Mesendoderm (in vitro differentiated cells): ENCODE measurements around the gene FAM124B.
A peak's percentile ranks its signal among the peaks of the same experiment; 100 is the strongest.

Source experiments
- DNase-seq: peaks from one replicate; pipeline ENCODE4 v3.0.0; 2013
- H2AK5ac ChIP-seq: 2 replicates; pipeline ENCODE4 v1.6.1; 2013; ENCODE audit warnings: low read length, inconsistent platforms
- H2BK120ac ChIP-seq: 2 replicates; pipeline ENCODE4 v1.6.1; 2013; ENCODE audit warnings: low read depth, mild to moderate bottlenecking, low read length, moderate library complexity, mixed read lengths
- H2BK15ac ChIP-seq: replicated peaks from 2 replicates; pipeline ENCODE4 v1.6.1; 2013; ENCODE audit warnings: low read depth, mild to moderate bottlenecking, moderate library complexity
- H2BK5ac ChIP-seq: 2 replicates; pipeline ENCODE4 v1.6.1; 2013; ENCODE audit warnings: low read length, inconsistent platforms
- H3K18ac ChIP-seq: 2 replicates; pipeline ENCODE4 v1.6.1; 2013; ENCODE audit warnings: mild to moderate bottlenecking, low read length, mixed read lengths
- H3K23ac ChIP-seq: one replicate; pipeline ENCODE4 v1.6.1; 2013; ENCODE audit warnings: low read length
- H3K27ac ChIP-seq: 2 replicates; pipeline ENCODE4 v1.5.1; 2013; ENCODE audit warnings: low read depth, mild to moderate bottlenecking, inconsistent platforms, low read length, moderate library complexity
- H3K27me3 ChIP-seq: 2 replicates; pipeline ENCODE4 v1.6.1; 2013; ENCODE audit warnings: low read length, control low read depth, mild to moderate bottlenecking, inconsistent platforms; ENCODE audit not compliant: insufficient read depth, poor library complexity
- H3K36me3 ChIP-seq: 2 replicates; pipeline ENCODE4 v1.6.1; 2013; ENCODE audit warnings: low read length, inconsistent platforms; ENCODE audit not compliant: control insufficient read depth, insufficient read depth
- H3K4ac ChIP-seq: one replicate; pipeline ENCODE4 v1.6.1; 2013; ENCODE audit warnings: low read depth, mild to moderate bottlenecking, low read length, moderate library complexity
- H3K4me1 ChIP-seq: 2 replicates; pipeline ENCODE4 v1.6.1; 2013; ENCODE audit warnings: low read depth, low read length, inconsistent platforms; ENCODE audit not compliant: control insufficient read depth
- H3K4me2 ChIP-seq: 2 replicates; pipeline ENCODE4 v1.6.1; 2013; ENCODE audit warnings: low read length
- H3K4me3 ChIP-seq: 2 replicates; pipeline ENCODE4 v1.5.1; 2013; ENCODE audit warnings: mild to moderate bottlenecking, low read length
- H3K56ac ChIP-seq: one replicate; pipeline ENCODE4 v1.6.1; 2013; ENCODE audit warnings: low read length
- H3K79me1 ChIP-seq: 2 replicates; pipeline ENCODE4 v1.6.1; 2013; ENCODE audit warnings: low read length, inconsistent platforms
- H3K79me2 ChIP-seq: 2 replicates; pipeline ENCODE4 v1.6.1; 2013; ENCODE audit warnings: mild to moderate bottlenecking, low read length; ENCODE audit not compliant: control insufficient read depth, insufficient read depth
- H3K9ac ChIP-seq: 2 replicates; pipeline ENCODE4 v1.6.1; 2013; ENCODE audit warnings: low read length, inconsistent platforms
- H4K5ac ChIP-seq: one replicate; pipeline ENCODE4 v1.6.1; 2013; ENCODE audit warnings: low read length
- H4K8ac ChIP-seq: one replicate; pipeline ENCODE4 v1.6.1; 2013; ENCODE audit warnings: low read depth, mild to moderate bottlenecking, control low read depth, low read length, moderate library complexity
- WGBS: extraction: QIAGEN DNeasy Blood & Tissue Kit; methylation state at CpG from one replicate; pipeline ENCODE4 v1.1.7; 2013; ENCODE audit warnings: low lambda C conversion rate, missing lambda C conversion rate; ENCODE audit not compliant: insufficient coverage; ENCODE audit errors: extremely low coverage; 5-methylcytosine and 5-hydroxymethylcytosine counted together

The FAM124B gene

GRCh38 chr2:224377751-224378700 lies 23.9 kb downstream of the FAM124B start:
- no peak overlapping the region for H3K23ac ChIP-seq
- H3K4me2 ChIP-seq: no peak overlapping the region
- H2AK5ac ChIP-seq: no peak overlapping the region
- no peak overlapping the region for H3K9ac ChIP-seq
- no peak overlapping the region for H4K8ac ChIP-seq
- WGBS: no CpG with 5 or more reads among the region's 6 CpGs
- H3K27ac ChIP-seq: no peak overlapping the region
- no peak overlapping the region for H3K4me3 ChIP-seq
- H2BK120ac ChIP-seq: no peak overlapping the region
- H3K18ac ChIP-seq: no peak overlapping the region
- H3K36me3 ChIP-seq: no peaks in the 10 kb centered on the region
- no peak overlapping the region for H2BK15ac ChIP-seq
- no peak overlapping the region for H4K5ac ChIP-seq
- no peaks in the 10 kb centered on the region for H3K27me3 ChIP-seq
- no peak overlapping the region for H3K4ac ChIP-seq
- no peaks in the 10 kb centered on the region for H3K79me1 ChIP-seq
- no peak for DNase-seq
- H2BK5ac ChIP-seq: no peak overlapping the region
- no peak overlapping the region for H3K56ac ChIP-seq
- H3K79me2 ChIP-seq: no peaks in the 10 kb centered on the region
- no peaks in the 10 kb centered on the region for H3K4me1 ChIP-seq

GRCh38 chr2:224372641-224373040 lies 29.3 kb downstream of the FAM124B start:
- WGBS: no CpG with 5 or more reads among the region's 6 CpGs
- Histone ChIP-seq H3K18ac (no peak overlapping the region), H3K36me3 (no peaks in the 10 kb centered on the region), H3K4me1 (no peaks in the 10 kb centered on the region), H3K56ac (no peak overlapping the region), H4K5ac (no peak overlapping the region), H2BK120ac (no peak overlapping the region), H3K9ac (no peak overlapping the region), H3K79me1 (no peaks in the 10 kb centered on the region), H3K27ac (no peak overlapping the region), H3K27me3 (no peaks in the 10 kb centered on the region), H2BK5ac (no peak overlapping the region), H3K4me2 (no peak overlapping the region), H3K4ac (no peak overlapping the region), H3K23ac (no peak overlapping the region), H2BK15ac (no peak overlapping the region), H4K8ac (no peak overlapping the region), H3K4me3 (no peak overlapping the region), H2AK5ac (no peak overlapping the region), H3K79me2 (no peaks in the 10 kb centered on the region)
- no peak for DNase-seq

- Histone ChIP-seq H3K4me3 (no peak overlapping the region), H3K4me1 (no peaks in the 10 kb centered on the region), H3K27ac (no peak overlapping the region), H2BK15ac (no peak overlapping the region), H3K18ac (no peak overlapping the region), H3K79me1 (no peaks in the 10 kb centered on the region), H3K4me2 (no peak overlapping the region), H4K5ac (no peak overlapping the region), H3K27me3 (no peaks in the 10 kb centered on the region), H3K56ac (no peak overlapping the region), H3K23ac (no peak overlapping the region), H3K4ac (no peak overlapping the region), H3K36me3 (no peaks in the 10 kb centered on the region), H4K8ac (no peak overlapping the region), H2BK5ac (no peak overlapping the region), H2AK5ac (no peak overlapping the region), H2BK120ac (no peak overlapping the region), H3K9ac (no peak overlapping the region), H3K79me2 (no peaks in the 10 kb centered on the region)
- WGBS: no CpG with 5 or more reads among the region's 7 CpGs
- peak; percentile 65 for DNase-seq
Measured at GRCh38 chr2:224369028-224369632, 32.8 kb downstream of the FAM124B start.

- H2BK5ac ChIP-seq: no peak overlapping the region
- H3K56ac ChIP-seq: no peak overlapping the region
- H4K5ac ChIP-seq: no peak overlapping the region
- no peak overlapping the region for H3K27ac ChIP-seq
- H3K27me3 ChIP-seq: no peaks in the 10 kb centered on the region
- H3K23ac ChIP-seq: no peak overlapping the region
- no peak overlapping the region for H4K8ac ChIP-seq
- no peak overlapping the region for H2BK15ac ChIP-seq
- H2BK120ac ChIP-seq: no peak overlapping the region
- no peaks in the 10 kb centered on the region for H3K4me1 ChIP-seq
- no peak overlapping the region for H2AK5ac ChIP-seq
- no peak for DNase-seq
- H3K79me1 ChIP-seq: no peaks in the 10 kb centered on the region
- H3K36me3 ChIP-seq: no peaks in the 10 kb centered on the region
- no CpG with 5 or more reads among the region's 3 CpGs for WGBS
- no peak overlapping the region for H3K4me2 ChIP-seq
- H3K4me3 ChIP-seq: no peak overlapping the region
- H3K79me2 ChIP-seq: no peaks in the 10 kb centered on the region
- H3K4ac ChIP-seq: no peak overlapping the region
- no peak overlapping the region for H3K18ac ChIP-seq
- no peak overlapping the region for H3K9ac ChIP-seq
Measured at GRCh38 chr2:224366267-224366844, 35.6 kb downstream of the FAM124B start.

DNA sequence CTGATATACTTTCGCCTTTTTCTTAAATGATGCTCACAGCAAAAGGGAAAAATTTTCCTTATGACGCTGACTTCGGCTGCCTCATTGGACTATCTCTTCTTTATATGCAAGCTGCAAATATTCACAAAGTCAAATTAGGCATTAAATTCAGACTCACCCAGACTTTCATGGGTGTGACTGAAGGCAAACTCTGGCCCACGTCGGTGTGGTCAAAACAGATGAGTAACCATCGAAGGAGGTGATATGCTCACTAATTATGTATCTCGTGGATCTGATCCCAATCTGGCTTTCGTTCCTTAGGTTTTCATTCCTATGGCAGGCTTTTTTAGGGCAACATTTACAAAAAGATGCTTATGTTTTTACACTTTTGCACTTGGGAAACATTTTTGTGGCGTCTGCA lies 36.6 kb downstream of the FAM124B start:
- DNase-seq: no peak
- H3K4me1 ChIP-seq: no peaks in the 10 kb centered on the region

More for the DNA sequence above, 36.6 kb downstream of the FAM124B start:
- no peak overlapping the region for H4K5ac ChIP-seq
- no peak overlapping the region for H3K4me3 ChIP-seq
- no peak overlapping the region for H3K56ac ChIP-seq
- H2AK5ac ChIP-seq: no peak overlapping the region
- no CpG with 5 or more reads among the region's 9 CpGs for WGBS
- no peak overlapping the region for H3K23ac ChIP-seq
- H4K8ac ChIP-seq: no peak overlapping the region
- H3K27me3 ChIP-seq: no peaks in the 10 kb centered on the region
- no peak overlapping the region for H3K18ac ChIP-seq
- H2BK15ac ChIP-seq: no peak overlapping the region
- no peak overlapping the region for H3K4me2 ChIP-seq
- H2BK120ac ChIP-seq: no peak overlapping the region
- no peak overlapping the region for H3K4ac ChIP-seq
- H3K9ac ChIP-seq: no peak overlapping the region
- no peaks in the 10 kb centered on the region for H3K36me3 ChIP-seq
- no peak overlapping the region for H3K27ac ChIP-seq
- H3K79me1 ChIP-seq: no peaks in the 10 kb centered on the region
- no peak overlapping the region for H2BK5ac ChIP-seq
- no peaks in the 10 kb centered on the region for H3K79me2 ChIP-seq
